HG02943 (cell line): Measurements from ENCODE around the gene CPXM1.
"Not testable (repeated sequence)": the region's sequence is repeated elsewhere in the genome, so short reads cannot be mapped to it uniquely, and the experiment has no call there.

ENCODE experiments used
- ATAC-seq: cut with Tn5 transposase; IDR thresholded peaks from one replicate; pipeline ENCODE4 v1.9.1; 2021; ENCODE audit warnings: mild to moderate bottlenecking, low read depth, moderate library complexity; ENCODE audit not compliant: unreplicated experiment

Gene CPXM1

GRCh38 chr20:2800521-2801285 lies at the start of gene CPXM1:
Gene CPXM1 (minus strand): TSS chr20:2800627. CDS start chr20:2800572, 55 bp downstream.
- ATAC-seq = peak; percentile 71

- no peak for ATAC-seq
These were observed 49.1 kb upstream of the CPXM1 start for GRCh38 chr20:2849529-2849928.

DNA sequence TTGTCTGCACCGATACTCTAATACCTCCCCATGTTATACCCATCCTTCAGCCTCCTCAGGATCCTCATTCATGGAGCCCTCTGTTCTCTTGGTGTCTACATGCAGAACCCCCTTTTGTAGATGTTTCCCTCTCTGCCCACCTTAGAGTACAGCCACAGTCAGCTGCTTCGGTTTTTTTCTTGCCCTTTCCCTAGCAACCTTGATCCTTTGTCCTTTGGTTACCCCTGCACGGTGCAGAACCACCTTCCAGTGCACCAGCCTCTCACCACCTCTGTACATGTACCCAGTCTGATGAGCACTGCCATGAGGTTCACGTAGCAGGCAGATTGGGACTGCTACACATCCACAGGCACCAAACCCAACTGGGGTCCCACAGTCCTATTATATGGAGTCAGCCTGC lies 47.4 kb upstream of the CPXM1 start:
- ATAC-seq = no peak

GRCh38 chr20:2846698-2847097 lies 46.3 kb upstream of the CPXM1 start:
- ATAC-seq = no peak

- no peak for ATAC-seq
These were observed 45.2 kb upstream of the CPXM1 start for GRCh38 chr20:2845607-2846006.

DNA sequence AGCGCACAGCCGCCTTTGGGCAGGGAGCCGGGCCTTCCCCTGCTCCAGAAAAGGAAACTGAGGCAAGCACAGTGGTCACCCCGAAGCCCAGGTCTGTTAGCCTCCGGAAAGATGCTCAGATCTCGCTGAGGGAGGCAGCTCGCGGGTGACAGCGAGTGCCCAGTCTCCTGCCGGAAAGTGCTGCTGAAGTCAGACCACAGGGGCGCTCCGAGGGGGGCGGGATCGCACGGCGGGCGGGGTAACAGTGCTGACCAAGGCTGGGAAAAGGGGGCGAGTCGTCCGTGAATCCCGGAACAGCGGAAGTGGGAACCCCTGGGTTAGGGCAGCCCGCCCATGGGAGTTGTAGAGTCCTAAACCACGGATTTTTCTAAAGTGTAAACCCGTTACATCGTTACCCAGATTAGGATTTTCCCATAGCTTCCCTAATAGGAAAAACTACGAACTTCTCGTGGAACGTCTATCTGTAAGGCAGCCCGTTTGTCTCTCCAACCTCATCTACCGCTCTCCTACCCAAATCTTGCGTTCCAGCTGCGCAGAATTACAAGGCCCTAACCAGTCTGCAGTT lies 40.6 kb upstream of the CPXM1 start:
- ATAC-seq = peak; percentile 45

GRCh38 chr20:2840138-2840966 lies 39.9 kb upstream of the CPXM1 start, which contains the start of the genes PCED1A and VPS16:
Gene PCED1A (minus strand): TSS chr20:2840655. CDS start chr20:2839912, 743 bp downstream.
Gene VPS16 (plus strand): TSS chr20:2840745. CDS start chr20:2840775, 30 bp downstream.
- ATAC-seq = peak; percentile 82

DNA sequence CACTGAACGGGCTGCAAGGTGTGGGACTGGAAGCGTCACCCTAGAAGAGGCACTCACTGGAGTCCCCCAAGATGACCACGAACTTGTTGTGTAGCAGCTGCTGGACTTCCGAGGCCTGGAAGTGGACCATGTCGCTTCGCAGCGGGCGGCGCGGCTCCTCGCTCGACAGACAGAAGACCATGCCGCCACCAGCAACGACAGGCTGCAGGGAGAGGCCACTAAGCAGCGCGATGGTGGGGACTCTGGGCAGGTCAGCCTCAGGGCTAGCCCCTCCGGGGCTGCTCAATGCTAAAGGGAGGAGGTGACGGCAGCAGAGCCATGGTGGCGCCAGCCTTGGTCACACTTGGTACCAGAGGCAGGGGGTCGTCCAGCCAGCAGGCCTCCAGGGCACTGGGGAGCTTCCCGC lies 39.3 kb upstream of the CPXM1 start:
- peak; percentile 8 for ATAC-seq

DNA sequence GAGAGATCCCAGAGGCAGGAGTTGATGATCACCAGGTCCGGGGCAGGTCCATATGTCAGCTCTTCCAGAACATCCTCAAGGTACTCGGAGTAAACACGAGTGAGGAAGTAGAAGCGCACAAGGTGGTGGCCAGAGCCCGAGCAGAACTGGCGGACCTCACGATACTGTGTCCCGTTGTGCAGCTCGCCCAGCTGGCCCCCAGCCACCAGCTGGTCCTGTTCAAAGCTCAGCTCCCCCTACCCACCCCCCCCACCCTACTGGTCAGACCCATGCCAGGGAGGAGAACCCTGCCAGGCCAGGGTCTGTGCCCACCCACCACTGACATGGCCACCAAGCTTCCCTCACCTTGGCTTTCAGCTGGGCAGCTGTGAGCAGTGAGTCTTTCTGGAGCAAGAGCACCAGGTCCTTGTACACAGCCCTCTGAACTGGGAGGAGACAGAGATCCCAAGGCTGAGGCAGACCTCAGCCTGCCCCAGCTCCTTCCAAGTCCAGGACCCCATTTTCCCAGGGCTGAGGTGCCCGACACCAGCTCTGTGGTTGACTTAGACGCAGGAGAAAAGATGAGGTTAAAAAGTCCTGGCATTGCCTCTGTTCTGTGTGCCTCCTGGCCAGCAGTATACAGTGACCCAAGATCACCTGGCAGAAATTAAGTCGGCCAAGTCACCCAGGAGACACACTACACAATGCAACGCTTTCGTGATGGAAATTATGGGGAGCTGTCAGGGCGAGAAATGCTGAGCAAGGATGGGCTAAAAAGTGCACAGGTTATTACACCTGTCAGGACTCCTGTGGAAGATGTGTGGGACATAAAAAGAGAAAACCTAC lies 38.6 kb upstream of the CPXM1 start:
- no peak for ATAC-seq

- ATAC-seq = no peak
These were observed 37.9 kb upstream of the CPXM1 start for GRCh38 chr20:2838170-2838797.

DNA sequence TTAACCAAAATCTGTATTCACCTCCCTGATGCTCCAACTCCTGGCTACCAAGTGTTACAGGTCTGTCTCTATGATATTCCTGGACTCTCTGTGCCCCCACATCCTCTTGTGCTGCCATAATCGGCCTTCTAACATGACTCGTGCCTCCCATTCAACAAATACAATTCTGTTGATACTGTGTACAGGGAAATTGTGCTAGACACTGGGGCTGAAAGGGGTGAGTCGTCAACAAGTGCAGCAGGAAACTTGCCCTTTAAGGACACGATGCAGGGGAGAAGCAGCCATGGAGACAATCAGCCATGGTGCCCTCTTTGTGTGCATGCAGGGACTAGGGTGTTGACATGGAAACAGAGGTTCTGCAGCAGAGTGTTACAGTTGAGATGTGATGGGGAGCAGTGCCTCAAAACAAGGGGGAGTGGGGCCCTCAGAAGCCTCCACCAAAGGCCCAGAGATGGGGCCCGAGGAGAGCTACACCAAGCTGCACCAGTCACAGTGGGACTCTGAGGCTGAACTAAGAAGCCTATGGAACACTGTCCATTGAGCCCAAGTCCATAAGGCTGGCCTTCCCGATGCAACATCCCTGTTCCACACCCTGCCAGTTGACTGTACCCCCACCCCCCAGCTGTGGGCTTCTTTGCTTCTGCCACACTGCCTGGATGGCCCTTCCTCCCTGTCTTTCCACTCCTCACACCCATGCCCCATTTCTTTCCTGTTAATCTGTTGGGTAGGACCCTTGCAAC lies 37.0 kb upstream of the CPXM1 start:
- ATAC-seq = no peak

DNA sequence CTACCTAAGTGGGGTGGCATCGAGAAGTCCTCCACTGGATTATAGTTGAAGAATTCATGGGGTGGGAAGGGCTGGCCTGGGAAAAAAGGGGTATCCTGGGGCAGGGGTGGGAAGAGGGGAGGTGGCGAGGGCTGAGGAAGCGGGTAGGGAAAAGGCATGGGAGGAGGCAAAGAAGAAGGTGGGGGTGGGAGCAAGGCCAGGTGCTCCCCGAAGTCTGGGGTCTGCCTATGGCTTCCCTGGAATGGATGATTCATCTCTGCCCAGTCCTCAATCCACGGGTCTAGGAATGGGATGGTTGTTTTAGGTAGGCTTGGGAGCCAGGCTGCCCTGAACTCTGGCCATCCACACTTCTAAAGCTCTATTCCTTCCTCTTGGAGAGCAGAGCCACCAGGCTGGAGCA lies 35.6 kb upstream of the CPXM1 start:
- ATAC-seq = no peak

DNA sequence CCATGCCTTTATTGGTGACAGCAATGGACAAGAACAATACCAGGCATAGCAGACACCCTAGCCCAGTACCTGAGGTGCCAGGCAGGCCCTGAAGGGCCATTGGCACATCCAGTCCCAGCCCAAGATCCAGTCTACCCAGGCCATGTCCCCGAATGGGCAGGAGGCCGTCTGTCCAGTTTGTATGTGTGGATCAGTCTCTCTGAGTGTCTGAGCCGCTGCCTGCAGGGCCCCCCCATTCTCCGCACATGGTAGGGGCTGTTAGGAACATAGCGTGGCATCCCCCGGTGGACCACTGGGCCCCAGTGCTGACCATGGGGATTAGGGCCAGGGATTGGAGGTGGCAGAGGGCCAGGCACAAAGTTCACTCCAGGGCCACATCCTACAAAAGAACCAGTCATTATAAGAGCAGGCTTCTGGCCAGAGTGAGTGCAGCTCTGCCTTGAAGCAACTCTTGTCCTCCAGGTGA lies 34.9 kb upstream of the CPXM1 start:
- no peak for ATAC-seq

DNA sequence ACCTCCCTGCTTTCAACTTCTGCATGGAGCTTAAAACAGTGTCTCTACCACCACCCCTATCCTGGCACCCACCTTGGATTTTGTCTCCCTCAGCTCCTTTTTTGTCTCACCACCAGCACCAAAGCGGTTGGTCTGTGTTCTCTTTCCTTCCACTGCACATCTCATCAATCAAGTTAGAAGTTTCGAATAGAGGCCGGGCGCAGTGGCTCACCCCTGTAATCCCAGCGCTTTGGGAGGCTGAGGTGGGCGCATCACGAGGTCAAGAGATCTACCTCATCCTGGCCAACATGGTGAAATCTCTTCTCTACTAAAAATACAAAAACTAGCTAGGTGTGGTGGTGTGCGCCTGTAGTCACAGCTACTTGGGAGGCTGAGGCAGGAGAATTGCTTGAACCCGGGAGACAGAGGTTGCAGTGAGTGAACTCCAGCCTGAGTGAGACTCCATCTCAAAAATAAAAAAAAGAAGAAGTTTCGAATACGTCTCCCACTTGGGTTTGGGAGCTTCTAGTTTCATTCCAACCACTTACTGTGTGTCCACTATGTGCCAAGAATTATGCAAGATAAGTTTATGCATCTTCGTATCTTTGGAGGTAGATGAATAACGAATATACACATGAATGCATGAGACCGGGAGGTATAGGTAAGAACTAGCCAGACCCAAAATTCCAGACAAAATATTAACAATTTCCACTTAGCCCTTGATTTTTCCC lies 34.1 kb upstream of the CPXM1 start:
- ATAC-seq = no peak

DNA sequence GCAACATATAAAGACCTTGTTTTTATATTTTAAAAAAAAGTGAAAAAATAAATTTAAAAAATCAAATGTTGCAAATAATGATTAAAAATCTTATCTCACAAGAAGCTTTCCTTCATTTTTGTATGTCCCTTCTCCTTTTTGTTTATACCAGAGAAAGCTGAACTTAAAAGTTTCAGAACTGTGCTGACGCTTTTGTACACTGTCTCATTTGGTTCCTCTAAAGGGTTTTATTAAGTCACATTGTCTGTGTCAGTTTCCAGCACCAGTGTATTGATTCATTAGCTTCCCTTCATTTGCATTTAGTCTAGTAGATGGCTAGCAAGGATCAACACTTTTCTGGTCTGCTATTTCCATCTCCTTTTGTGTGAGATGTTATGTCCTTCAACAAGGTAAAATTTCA lies 33.3 kb upstream of the CPXM1 start:
- no peak for ATAC-seq

DNA sequence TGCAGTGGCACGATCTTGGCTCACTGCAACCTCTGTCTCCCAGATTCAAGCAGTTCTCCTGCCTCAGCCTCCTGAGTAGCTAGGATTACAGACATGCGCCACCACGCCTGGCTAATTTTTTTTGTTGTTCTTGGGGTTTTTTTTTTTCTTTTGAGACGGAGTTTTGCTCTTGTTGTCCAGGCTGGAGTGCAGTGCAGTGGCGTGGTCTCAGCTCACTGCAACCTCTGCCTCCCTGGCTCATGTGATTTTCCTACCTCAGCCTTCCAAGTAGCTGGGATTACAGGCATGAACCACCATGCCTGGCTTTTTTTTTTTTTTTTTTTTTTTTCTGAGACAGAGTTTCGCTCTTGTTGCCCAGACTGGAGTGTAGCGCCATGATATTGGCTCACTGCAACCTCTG lies 30.8 kb upstream of the CPXM1 start:
- not testable (repeated sequence) for ATAC-seq

DNA sequence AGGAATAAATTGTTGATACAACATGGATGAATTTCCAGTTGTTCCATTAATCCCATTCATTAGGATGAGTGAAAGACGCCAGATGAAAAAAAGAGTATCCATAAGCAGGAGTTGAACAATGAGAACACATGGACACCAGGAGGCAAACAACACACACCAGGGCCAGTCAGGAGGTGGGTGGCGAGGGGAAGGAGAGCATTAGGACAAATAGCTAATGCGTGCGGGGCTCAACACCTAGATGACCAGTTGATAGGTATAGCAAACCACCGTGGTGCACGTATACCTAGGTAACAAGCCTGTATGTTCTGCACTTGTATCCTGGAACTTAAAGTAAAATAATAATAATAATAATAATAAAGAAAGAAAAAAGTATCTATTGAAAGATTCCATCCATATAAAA lies 28.9 kb upstream of the CPXM1 start:
- ATAC-seq = no peak

DNA sequence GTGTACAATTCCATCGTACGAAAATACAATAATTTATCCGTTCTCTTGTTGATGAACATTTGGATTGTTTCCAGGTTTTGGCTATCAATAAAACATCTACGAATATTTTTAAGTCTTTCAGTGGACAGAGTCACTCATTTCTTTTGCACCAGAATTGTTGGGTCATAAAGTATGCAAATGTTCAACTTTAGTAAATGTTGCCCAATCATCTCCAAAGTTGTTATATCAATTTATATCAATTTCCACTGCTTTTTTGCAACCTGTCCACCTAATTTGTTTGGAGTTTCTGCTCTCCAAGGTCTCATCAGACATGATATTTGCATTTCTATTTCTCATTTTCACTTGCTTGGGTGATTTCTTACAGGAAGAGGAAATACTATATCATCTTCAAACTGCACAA lies 26.2 kb upstream of the CPXM1 start:
- ATAC-seq = no peak

DNA sequence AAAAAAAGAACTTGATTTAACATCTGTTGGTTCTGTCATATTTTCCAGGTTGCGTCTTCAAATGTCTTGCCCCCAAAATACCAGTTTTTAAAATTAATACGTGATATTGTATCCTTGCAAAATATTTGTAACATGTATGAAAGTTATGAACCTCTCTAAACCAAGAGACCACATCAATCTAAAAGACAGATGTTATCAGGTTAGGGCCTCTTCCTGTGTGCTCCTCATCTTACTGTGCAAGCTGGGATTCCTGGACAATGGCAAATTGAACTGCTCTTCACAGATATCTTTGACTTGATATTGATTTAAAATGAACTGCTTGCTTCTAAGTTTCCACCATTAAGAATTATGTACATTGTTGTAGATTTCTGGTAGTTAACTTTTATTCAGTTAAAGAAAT lies 25.3 kb upstream of the CPXM1 start:
- no peak for ATAC-seq
